ENCODE data around the gene BCL7B.
"Not testable (repeated sequence)": the region's sequence is repeated elsewhere in the genome, so short reads cannot be mapped to it uniquely, and the experiment has no call there.

The BCL7B gene

GRCh38 chr7:73538510-73538909, 19.0 kb downstream of the BCL7B start:
- H3K27ac ChIP-seq (ENCODE audit: extremely low read depth, low read depth, low read length); H3K4me1 ChIP-seq (ENCODE audit: control insufficient read depth, insufficient read depth, low read length); H3K9me3 ChIP-seq (ENCODE audit: control insufficient read depth, insufficient read depth, low read depth, low read length); H3K4me3 ChIP-seq (ENCODE audit: low read depth, low read length); CTCF ChIA-PET: not testable (repeated sequence)
- H3K36me3 ChIP-seq (ENCODE audit: control insufficient read depth in 2 of 2, insufficient read depth in 1 of 2, low read length in 2 of 2): peaks cover 11 to 51% of the 10 kb centered on the region in 2 experiments
- POLR2A ChIA-PET: interaction anchor here (0.7 to 2.7 kb wide), 3 partner anchors 8 to 16 kb away, joined by 3 to 9 read pairs (median 3); partner anchors contain the start of gene BAZ1B
- TF ChIP-seq ZNF121 (tag by site-specific recombination; IDR thresholded peaks at IDR 0.05): peak; percentile 89

GRCh38 chr7:73537051-73537450, 20.4 kb downstream of the BCL7B start:
- H3K9me3 ChIP-seq (ENCODE audit: control insufficient read depth, insufficient read depth, low read depth, low read length): no peaks in the 10 kb centered on the region
- peaks cover 11 to 38% of the 10 kb centered on the region in 2 experiments for H3K36me3 ChIP-seq (ENCODE audit: control insufficient read depth in 2 of 2, insufficient read depth in 1 of 2, low read length in 2 of 2)
- H3K4me1 ChIP-seq (ENCODE audit: control insufficient read depth, insufficient read depth, low read length): no peaks in the 10 kb centered on the region
- ChIA-PET CTCF (interaction anchor here (0.6 to 0.8 kb wide), 3 partner anchors 11 to 866 kb away, joined by 3 to 4 read pairs (median 4); no protein-coding TSS in a partner anchor), POLR2A (no interaction called here)
- H3K4me3 ChIP-seq (ENCODE audit: low read depth, low read length): no peak overlapping the region
- no peak overlapping the region for H3K27ac ChIP-seq (ENCODE audit: extremely low read depth, low read depth, low read length)
- TF ChIP-seq ZNF548 (tag by site-specific recombination; IDR thresholded peaks at IDR 0.05): no peak

GRCh38 chr7:73536479-73536878, 21.0 kb downstream of the BCL7B start:
- Histone ChIP-seq H3K27ac (ENCODE audit: extremely low read depth, low read depth, low read length) (no peak overlapping the region), H3K9me3 (ENCODE audit: control insufficient read depth, insufficient read depth, low read depth, low read length) (no peaks in the 10 kb centered on the region), H3K4me3 (ENCODE audit: low read depth, low read length) (no peak overlapping the region), H3K36me3 (ENCODE audit: control insufficient read depth in 2 of 2, insufficient read depth in 1 of 2, low read length in 2 of 2) (peaks cover 11 to 33% of the 10 kb centered on the region in 2 experiments), H3K4me1 (ENCODE audit: control insufficient read depth, insufficient read depth, low read length) (no peaks in the 10 kb centered on the region)
- POLR2A ChIA-PET: no interaction called here
- CTCF ChIA-PET: interaction anchor here (0.7 to 0.8 kb wide), 2 partner anchors 10 to 32 kb away, joined by 4 read pairs; no protein-coding TSS in a partner anchor
- TF ChIP-seq ZNF175 (tag by site-specific recombination; IDR thresholded peaks at IDR 0.05) (no peak), GLI2 (tag by site-specific recombination; IDR thresholded peaks at IDR 0.05; ENCODE audit: borderline replicate concordance, low read depth) (no peak), ZNF132 (tag by site-specific recombination; IDR thresholded peaks at IDR 0.05; ENCODE audit: borderline replicate concordance) (no peak), ZNF354C (tag by site-specific recombination; IDR thresholded peaks at IDR 0.05; ENCODE audit: borderline replicate concordance, low read depth) (no peak), SCRT2 (tag by site-specific recombination; IDR thresholded peaks at IDR 0.05) (no peak), HOXD13 (CRISPR knock-in tag; IDR thresholded peaks at IDR 0.05; ENCODE audit: borderline replicate concordance) (no peak), ZSCAN4 (tag by site-specific recombination; IDR thresholded peaks at IDR 0.05) (no peak), KLF1 (tag by site-specific recombination; IDR thresholded peaks at IDR 0.05) (no peak), PRDM1 (tag by site-specific recombination; IDR thresholded peaks at IDR 0.05) (no peak), ZNF239 (tag by site-specific recombination; IDR thresholded peaks at IDR 0.05) (no peak), ZNF76 (tag by site-specific recombination; IDR thresholded peaks at IDR 0.05; ENCODE audit: borderline replicate concordance, low read depth) (no peak), ZNF174 (tag by site-specific recombination; IDR thresholded peaks at IDR 0.05) (no peak)

- H3K4me1 ChIP-seq (ENCODE audit: control insufficient read depth, insufficient read depth, low read length); H3K9me3 ChIP-seq (ENCODE audit: control insufficient read depth, insufficient read depth, low read depth, low read length); H3K27ac ChIP-seq (ENCODE audit: extremely low read depth, low read depth, low read length); POLR2A ChIA-PET; H3K4me3 ChIP-seq (ENCODE audit: low read depth, low read length): not testable (repeated sequence)
- TF ChIP-seq ZNF121 (tag by site-specific recombination; IDR thresholded peaks at IDR 0.05): peak; percentile 59; the same call in 1 of the 2 replicates
- CTCF ChIA-PET: interaction anchor here (0.7 to 0.8 kb wide), 2 partner anchors 10 to 32 kb away, joined by 4 read pairs; no protein-coding TSS in a partner anchor
- H3K36me3 ChIP-seq (ENCODE audit: control insufficient read depth in 2 of 2, insufficient read depth in 1 of 2, low read length in 2 of 2): peaks cover 11 to 33% of the 10 kb centered on the region in 2 experiments
Measured at GRCh38 chr7:73535918-73536317, 21.6 kb downstream of the BCL7B start.

- no peak overlapping the region for H3K4me3 ChIP-seq (ENCODE audit: low read depth, low read length)
- ChIA-PET POLR2A (interaction anchor here (0.7 to 1.9 kb wide), 2 partner anchors 11 to 207 kb away, joined by 4 to 12 read pairs; partner anchors contain the start of gene BAZ1B), CTCF (no interaction called here)
- H3K9me3 ChIP-seq (ENCODE audit: control insufficient read depth, insufficient read depth, low read depth, low read length): no peaks in the 10 kb centered on the region
- no peaks in the 10 kb centered on the region for H3K4me1 ChIP-seq (ENCODE audit: control insufficient read depth, insufficient read depth, low read length)
- peaks cover 5 to 21% of the 10 kb centered on the region in 2 experiments; a peak in 2 of 3 replicates for H3K36me3 ChIP-seq (ENCODE audit: control insufficient read depth in 2 of 2, insufficient read depth in 1 of 2, low read length in 2 of 2)
- no peak overlapping the region; the same call in 1 of the 2 replicates for H3K27ac ChIP-seq (ENCODE audit: extremely low read depth, low read depth, low read length)
- no peak for TF ChIP-seq MEIS1 (CRISPR knock-in tag; IDR thresholded peaks at IDR 0.05; ENCODE audit: borderline replicate concordance)
- TF ChIP-seq ZFHX2 (tag by site-specific recombination; conservative IDR thresholded peaks at IDR 0.05): peak; percentile 53
- TF ChIP-seq PRDM10 (tag by site-specific recombination; IDR thresholded peaks at IDR 0.05): peak; percentile 48; the same call in 1 of the 2 replicates
- no peak for TF ChIP-seq BCL11A (tag by site-specific recombination; IDR thresholded peaks at IDR 0.05; ENCODE audit: low read depth)
- no peak for TF ChIP-seq ZNF157 (tag by site-specific recombination; IDR thresholded peaks at IDR 0.05)
- peak; percentile 54 for TF ChIP-seq GLIS1 (tag by site-specific recombination; IDR thresholded peaks at IDR 0.05)
- TF ChIP-seq ZBTB17 (tag by site-specific recombination; IDR thresholded peaks at IDR 0.05): peak; percentile 43
Measured at GRCh38 chr7:73533742-73534141, 23.7 kb downstream of the BCL7B start.
